HG02642 (cell line): Measurements from ENCODE around the gene CEP135.
A peak's percentile ranks its signal among the peaks of the same experiment; 100 is the strongest.

Experiments
- ATAC-seq: cut with Tn5 transposase; IDR thresholded peaks from one replicate; pipeline ENCODE4 v1.9.1; 2021; ENCODE audit warnings: mild to moderate bottlenecking; ENCODE audit not compliant: unreplicated experiment, poor library complexity

CEP135 gene

DNA sequence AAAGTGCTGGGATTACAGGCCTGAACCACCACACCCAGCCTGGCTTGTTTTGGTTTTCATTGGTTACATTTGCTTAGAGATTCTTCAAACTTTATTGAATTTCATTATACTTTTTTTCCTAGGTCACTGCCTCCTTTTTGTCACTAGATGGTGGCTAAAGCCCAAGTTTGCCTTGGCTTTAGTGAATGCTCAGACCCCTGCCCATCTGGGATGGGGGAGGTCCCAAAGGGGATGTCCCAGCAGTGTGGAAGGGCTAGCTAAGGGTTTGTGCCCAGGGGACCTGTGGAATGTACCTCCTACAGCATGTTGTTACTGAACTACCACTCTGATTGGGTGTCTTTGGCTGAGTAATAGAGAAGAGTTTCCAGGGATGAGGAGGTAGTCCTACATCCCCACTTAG lies 58.4 kb downstream of the CEP135 start:
- no peak for ATAC-seq

DNA sequence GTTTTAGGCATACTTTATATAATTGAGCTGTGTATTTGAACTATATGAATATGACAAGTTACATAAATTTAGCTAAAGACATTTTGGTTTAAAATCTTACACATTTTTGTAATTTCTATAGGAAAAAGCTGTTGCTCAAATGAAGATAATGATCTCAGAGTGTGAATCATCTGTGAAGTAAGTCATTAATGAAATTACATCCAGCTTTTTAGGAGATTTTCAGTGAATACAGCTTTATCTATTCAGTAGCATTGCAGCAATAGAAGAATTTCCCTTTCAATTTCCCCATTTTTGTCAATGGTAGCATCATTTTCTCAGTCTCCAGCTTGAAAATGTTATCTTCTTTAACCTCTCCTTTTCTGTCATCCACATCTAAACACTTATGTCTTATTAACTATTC lies 59.5 kb downstream of the CEP135 start:
- no peak for ATAC-seq

DNA sequence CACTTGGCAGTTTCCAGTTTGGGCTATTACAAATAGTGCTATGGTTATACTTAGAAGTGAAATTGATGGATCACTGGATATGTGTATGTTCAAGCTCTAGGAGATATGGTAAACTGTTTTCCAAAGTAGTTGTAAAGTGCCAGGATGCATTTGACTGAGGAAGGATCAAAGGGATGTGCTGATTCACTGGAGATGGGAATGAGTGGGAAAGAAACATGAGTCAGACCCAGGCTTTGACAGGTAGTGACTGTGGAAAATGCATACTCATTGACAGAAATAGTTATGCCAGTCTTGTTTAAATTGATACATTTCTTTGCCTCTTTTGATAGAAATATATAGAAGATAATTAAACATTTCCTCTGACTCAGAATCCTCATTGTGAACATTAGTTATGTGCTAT lies 77.9 kb downstream of the CEP135 start:
- no peak for ATAC-seq

DNA sequence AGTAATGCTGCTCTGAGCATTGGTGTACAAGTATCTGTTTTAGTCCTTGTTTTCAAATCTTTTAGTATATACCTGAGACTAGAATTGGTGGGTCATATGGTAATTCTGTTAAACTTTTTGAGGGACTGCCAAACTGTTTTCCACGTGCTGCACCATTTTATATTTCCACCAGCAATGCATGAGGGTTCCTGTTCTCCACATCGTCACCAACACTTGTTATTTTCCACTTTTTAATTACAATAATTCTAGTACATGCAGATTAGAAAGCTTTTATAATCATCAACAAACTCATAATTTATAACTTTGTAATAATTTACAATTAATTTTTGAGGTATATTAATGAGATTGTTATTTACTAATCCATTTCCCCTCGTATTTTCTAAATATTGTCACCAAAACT lies 79.4 kb downstream of the CEP135 start:
- no peak for ATAC-seq

DNA sequence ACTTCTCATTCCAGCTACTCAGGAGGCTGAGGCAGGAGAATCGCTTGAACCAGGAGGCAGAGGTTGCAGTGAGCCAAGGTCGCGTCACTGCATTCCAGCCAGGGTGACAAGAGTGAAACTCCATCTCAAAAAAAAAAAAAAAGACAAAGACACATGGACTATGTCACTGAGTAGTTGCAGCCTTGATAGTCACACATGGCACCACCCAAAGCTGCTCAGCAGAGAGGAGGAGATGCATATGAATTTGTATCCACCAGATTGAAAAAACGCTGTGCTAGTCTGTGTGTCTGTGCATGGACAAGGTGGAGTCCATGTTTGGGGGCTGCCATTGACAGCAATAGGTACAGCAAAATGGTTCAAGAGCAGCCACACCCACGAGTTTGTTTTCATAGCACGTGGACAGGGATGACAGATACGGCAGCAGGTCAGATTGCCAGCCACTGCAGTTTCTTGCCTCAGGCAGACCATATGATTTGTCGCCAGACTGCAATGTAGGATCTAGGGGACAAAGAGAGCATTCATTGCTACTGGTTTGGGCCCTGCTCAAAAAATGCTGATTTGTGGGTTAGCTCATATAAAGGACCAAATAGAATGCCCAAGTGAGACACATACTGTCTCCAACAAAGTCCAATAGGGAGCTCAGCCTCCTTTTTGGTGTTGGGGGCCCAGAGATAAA lies 89.9 kb downstream of the CEP135 start:
- no peak for ATAC-seq

DNA sequence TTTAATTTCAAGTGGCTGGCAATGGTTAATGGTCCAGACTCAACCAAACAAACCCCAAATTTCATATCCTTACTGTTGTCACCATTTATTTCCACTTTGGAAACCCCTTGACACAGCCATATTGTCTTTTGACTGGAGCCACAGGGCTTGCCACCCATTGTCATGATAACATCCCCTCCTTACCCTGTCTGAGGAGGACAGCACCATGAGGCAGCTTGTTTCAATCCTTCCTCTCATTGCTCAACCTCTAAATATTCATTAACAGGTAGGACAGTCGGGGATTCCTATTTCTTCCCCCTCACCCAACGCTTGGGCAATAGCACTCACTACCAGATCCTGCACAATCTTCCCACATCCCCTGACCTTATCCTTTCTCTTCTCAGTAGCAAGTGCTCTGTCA lies 92.1 kb downstream of the CEP135 start:
- ATAC-seq = no peak

DNA sequence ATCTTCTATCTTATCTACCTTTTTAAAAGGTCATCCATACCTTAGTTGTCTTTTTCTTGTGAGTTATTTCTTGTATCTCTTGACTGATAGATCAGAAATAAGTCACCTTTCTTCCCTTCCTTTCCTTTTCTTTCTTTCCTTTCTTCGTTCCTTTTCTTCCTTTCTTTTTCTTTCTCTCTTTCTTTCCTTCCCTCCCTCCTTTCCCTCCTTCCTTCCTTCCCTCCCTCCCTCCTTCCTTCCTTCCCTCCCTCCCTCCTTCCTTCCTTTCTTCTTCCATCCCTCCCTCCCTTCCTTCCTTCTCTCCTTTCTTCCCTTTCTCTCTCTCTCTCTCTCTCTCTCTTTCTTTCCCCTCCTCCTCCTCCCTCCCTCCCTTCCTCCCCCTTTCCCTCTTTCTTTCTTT lies 93.5 kb downstream of the CEP135 start:
- no peak for ATAC-seq

DNA sequence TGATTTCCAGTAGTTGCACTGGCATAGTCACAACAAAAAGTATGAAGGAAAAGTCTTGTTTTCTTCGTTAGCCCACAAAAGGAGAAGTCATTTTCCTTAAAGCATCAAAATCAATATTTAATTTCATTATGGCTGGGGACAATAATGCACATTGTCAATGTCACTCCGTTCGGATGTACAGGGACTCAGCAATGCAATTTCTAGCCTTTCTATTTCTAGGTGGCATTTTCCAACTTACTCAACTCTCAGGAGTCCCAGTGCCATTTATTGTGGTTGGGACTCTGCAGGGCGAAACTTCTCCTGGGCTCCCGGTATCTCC lies 99.6 kb downstream of the CEP135 start:
- no peak for ATAC-seq

DNA sequence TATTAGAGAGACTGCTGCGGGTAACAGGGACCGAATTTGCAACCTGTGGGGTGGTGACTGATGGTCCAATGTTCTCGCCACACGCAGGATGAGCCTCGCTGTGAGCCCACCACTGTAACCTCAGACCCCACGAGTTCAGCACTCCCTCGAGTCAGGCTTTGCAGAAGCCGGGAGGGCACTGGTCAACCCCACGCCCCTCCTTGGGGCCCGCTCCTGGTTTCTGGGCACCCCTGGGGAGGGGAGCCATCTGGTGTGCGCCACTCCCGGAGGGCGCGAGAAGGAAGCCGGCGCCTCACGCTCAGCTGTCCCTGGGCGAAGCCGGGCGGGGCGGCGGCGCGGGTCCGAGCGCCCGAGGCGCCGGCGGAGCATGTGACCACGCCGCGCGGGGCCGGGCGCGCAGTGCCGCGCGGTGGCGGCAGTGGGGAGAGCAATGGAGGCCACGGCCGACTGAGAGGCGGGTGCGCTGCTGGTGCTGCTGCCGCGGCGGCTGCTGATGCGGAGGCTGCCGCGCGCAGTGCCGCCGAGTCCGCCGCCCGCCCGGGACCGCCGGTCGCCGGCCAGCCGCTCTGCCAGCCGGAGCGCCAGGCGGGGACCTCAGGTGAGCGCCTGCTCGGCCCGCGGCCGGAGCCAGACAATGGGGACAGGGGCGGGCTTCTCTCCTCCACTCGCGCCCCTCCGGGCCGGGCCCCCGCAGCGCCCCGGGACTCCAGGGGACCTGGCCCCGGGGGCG lies 100.1 kb downstream of the CEP135 start:
- ATAC-seq = peak; percentile 97

DNA sequence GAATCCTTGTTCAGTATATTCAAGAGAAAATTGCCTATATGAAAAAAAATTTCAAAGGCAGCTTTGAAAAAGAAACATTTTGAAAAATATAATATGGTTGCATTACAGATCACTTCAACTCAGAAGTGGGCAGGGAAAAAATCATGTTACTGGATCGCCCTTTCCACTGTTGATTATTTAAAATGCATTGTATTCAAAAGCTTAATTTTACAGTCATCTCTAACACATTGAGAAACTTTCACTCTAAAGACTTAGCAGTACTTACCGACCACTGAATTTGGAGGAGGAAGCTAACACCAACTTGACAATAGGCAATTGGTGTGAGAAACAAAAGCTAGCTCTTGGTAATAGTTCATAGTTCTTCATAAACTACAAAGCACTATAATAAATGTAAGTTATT lies 101.9 kb downstream of the CEP135 start:
- ATAC-seq = no peak

DNA sequence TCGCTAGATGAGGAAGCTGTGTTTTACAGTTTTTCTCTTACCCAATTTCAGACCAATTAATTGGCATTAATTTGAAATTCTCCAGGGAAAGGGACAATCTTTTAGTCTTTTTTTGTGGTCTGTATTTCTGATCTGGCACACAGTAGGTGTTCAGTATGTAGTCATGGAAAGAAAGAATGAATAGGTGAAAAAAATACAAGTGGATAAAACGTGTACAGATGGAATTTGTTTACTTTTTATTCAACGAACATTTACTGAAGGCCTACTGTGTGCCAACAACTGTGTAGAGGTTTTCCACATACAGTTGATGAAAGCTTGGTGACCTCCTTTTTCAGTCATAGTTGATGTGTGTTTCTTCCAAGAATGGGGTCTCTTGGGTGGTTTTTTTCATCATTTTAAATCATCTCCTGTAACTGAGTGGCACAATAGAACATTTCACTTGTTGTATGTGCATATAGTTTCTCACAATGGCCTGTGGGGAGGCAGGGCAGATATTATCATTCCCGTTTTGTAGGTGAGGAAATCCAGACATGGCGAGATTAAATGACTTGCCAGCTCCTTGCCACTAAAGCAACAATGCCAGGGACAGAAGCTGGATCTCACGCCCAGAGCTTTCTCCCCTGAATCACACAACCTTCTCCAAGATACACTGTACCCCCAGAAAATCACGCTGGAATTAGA lies 102.4 kb downstream of the CEP135 start:
- no peak for ATAC-seq

DNA sequence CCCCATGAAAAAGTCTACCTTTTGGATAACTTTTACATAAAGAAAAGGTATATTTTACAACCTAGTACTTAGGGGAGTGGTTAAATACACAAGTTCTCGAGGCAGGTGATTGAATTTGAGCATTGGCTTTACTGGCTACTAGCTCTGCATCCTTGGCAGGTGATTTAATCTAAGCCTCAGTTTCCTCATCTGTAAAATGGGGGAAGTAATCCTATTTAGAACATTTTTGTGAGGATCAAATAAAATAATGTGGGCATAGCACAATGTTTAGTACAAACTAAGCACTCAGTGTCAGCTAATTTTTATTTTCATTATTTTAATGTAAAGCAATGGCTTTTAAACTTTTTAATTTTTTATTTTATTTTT lies 102.9 kb downstream of the CEP135 start:
- ATAC-seq = no peak

DNA sequence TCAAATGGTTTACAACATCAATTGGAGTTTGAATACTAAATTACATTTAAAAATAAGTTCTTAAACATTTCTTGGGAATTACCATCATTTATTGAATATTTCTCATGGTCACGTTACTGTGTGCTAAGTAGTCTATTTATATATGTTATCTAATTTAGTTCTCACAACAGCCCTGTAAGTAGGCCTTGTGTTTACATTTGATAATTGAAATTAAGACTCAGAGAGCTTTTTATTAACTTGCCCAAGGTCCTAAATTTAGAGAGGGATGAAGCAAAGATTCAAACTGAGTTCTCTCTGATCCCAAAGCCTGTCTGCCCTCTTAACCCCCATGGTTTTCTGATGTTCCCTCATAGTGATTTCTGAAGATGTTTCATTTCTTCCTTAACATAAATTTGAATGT lies 103.7 kb downstream of the CEP135 start:
- ATAC-seq = no peak

DNA sequence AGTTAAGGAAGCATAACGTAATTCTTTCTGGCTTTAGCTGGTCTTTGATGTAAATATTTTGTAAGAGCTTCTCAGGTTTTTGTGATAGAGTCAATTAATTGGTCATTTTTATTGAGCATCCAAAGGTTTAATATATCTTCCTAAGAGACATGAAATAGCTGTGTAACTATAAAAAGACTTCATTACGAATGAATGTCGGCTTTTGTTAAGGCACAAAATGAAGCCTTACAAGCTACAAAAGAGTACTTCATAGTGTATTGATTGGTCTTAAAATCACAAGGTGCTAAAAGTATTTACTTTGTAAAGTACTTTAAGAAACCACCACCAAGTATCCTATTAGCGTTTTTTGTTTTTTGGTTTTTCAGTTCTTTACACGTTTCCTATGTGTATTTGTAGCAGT lies 104.2 kb downstream of the CEP135 start:
- no peak for ATAC-seq

DNA sequence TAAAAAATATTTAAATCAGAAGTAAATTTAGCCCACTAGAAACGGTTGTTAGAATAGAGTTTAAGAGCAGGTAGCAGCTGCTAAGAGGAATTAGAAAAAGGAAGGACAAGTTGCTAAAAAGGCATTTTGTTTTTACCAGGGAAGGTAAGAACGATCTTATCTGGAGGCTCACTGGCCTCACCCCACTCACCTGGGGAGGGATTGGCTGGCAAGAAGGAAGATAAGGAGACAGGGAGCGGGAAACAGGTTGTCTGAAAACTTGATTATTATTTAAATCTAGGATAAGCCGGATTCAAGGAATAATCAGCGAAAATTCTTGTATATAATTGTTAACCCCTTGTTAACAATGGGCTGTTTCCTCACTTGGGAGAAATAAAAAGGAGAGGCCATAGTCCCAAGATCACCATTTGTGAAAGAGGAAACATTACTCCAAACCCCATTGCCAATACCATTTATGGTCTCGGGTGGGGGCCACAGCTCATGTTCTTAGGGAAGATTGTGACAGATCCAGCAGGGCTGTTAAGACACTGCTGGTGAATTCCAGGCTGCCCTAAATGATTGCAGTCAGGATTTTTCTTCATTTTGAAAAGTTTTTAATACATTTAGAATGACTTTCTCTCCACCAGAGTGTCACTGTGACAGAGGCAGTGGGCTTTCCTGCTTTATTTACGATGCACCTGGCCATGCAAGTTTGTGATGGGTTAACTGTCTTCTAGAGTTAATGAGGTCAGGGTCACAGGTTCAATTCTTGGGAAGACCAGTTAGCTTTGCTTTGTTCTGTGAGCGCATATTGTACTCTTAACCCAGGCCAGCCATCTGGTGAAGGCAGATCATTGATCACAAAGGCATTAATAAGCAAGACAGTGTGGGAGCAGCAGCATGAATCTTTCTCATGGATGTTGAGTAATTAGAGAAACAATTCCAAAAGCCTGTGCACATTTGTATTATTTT lies 106.6 kb downstream of the CEP135 start:
- ATAC-seq = no peak

DNA sequence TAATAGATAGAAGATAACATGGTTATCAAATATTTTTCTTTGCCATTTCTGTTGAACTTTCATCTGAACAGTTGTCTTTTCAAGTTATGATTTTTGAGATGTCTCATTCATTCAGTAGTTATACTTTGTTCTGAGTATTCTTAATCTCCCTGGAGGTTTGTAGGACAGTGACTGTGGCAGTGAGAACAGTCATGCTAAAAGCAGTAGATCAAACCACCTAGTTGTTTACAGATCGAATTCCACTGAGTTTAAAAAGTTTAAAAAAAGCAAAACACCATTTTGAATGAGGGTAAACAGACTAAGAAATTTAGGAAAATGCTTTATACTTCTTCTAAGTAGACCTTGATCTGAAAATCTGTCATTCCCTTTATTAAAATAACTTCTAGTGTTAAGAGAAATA lies 107.2 kb downstream of the CEP135 start:
- ATAC-seq = no peak

DNA sequence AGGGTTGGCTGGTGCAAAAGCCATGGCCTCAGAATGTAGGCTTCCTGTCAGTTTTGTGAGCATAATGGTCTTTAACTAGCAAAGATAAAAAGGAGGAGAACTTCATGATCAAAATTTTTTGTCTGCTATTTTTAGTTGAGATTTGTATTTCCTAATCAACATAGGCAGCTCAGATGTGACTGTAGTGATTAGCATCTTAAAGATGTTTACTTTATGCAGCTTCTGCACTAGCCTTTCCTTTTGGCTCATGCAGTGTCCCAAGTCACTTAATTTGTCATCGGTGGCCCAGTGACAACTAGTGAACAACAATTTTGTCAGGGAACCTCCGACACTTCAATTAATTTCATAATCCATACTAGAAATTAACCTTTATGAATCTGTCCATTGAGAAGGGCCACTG lies 109.8 kb downstream of the CEP135 start:
- no peak for ATAC-seq

DNA sequence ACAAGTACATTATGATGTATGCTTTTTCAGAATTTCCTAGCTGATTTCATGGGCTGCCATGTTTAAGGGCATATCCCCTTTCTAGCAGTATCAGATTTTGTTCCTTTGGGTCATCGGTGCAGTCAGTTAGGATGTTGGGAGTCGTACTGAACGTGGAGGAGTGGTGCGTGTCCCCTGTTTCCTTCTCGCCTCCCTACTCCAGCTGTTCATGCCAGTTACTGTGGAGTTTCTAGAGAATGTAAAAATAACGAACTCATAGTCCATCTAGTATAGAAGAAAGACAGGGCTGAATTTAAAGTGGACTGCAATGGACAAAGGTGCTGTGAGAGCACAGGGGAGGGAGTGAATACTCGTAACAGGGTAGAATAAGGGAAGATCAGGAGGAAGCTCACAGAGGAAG lies 111.3 kb downstream of the CEP135 start:
- no peak for ATAC-seq

DNA sequence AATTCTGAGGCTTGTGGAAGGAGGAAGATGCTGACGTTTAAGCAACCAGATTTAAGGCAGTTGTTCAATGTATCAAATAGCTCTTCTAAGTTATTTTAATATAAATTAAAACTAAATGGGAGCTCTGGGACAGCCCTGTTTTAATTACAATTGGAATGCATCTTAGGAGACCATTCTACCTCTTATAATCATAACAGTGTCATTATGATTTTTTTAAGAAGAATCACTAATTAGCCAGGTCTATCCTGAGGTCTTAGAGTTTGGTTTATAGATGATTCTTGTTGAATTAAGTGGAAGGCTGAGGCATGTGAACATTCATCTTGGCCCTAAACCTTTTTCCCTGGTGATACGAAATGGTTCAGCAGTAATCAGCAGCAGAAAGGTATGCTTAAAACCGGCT lies 113.4 kb downstream of the CEP135 start:
- no peak for ATAC-seq

DNA sequence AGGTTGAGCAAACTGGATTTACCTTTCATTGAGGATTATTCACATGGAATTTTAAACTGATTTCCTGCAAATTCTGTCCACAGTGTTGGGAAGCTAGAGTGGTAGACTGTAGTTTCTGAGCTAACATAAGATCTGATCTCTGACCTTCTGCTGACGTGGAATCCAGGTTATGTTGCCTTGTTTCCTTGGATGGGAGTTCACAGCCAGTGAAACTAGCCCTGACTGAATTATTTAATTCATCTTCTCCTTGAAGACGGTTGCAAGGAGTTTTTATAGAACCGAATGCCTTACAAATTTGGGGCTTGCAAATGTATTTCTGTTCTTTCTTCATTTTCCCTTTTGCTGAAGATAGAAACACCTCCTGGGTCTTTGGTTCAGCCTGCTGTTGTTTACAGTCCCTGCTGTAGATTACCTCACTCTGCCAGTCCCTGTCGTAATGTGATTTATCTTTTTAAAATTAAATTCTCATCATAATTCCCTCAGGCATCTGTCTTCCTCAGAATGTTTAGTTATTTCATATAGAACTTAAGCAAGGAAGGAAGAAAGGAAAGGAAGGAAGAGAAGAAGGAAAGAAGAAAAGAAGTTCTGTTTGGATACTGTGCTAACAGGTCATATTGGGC lies 113.9 kb downstream of the CEP135 start:
- no peak for ATAC-seq
